ELR (cell line): Measurements from ENCODE around the gene PHACTR3.

Experiments
- DNase-seq: peaks from one replicate; pipeline ENCODE4 v3.0.0-alpha.2; 2015; ENCODE audit warnings: low read depth

The PHACTR3 gene

DNA sequence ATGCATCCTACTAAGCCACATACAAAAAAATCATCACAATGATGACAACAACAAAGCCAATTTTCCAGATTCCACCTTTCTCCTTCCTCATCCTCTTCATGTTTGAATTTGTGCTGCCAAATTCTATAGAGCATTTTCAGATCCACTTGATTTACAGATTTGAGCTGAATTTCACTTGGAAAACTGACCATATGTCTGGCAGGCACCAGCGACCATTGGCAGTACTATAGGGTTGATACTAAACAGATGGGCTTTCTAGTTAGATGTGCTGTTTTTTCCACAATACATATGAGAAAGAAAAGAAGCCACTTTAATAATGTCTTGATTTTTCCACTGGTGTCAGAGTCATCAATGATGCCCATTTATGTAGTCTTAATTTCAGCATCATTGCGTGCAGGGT is 127.0 kb downstream of the PHACTR3 start:
- DNase-seq: no peak

DNA sequence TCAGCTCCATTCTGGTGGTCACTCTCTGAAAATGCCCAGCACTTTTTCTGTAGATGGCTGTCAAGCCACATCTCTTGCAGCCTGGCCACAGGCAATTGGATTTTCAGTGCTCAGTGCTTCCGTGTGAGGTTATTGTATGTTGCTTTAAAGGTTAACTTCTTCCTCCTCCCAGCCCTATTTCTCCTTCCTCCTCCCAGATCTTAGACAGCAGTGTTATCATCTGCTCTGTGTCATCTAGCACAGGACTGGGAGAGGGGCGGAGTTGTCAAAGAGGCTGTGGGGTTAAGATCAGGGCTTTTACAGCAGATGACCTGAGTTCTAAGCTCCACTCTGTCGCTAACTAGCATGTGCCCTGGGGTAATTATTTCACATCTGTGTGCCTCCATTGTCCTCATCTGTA is 129.0 kb downstream of the PHACTR3 start:
- DNase-seq: no peak

DNA sequence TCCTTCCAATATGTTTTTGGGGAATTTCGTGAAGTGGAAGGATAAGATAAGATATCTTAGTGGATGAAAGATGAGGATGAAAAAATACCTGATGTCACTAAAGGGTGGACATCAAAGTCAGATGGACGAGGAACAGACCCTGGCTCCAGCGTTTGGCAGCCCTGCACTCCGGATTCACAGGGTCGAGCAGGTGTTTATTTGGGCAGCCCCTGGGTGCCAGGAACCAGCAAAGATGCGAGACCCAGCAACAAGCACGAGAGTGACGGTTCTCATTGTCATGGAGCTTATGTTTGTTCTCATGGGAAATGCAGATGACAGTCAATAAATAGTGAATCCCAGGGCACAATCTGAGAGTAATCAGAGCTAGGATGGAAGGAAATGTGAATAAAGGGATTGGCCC is 131.1 kb downstream of the PHACTR3 start:
- DNase-seq: no peak

DNA sequence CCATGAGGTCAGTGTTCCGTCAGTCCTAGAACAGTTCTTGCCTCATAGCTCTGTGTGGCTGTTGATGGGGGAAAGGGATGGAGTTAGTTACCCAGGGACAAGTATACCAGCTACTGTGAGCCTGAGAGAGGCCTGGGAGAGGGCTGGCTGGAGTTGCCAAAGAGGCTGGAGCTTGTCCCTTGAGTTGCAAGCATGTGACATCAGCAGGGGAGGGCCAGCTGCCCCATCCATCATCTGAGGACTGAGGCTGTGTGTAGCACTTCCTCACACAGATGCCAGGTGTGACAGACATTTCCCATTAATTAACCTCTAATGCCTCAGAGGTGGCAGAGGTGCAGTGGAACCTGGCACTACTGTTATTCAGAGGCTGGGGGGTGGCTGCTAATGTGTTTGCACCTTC is 131.6 kb downstream of the PHACTR3 start:
- no peak for DNase-seq

DNA sequence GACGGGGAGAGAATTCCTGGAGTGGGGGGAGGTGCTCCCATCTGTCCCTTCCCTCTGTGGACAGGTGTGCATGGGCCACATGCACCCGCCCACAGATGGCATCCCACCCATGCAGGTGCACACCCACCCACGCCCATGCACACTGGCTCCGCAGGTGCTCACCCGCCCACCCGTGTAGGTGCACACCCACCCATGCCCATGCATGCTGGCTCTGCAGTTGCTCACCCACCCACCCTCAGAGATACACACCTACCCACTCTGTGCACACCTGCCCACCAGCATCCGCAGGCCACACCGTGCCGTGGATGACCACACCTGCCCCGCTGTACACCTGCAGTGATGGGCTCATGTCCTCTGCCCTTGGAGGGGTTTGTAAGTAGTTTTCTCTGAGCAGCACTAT is 132.0 kb downstream of the PHACTR3 start:
- no peak for DNase-seq

DNA sequence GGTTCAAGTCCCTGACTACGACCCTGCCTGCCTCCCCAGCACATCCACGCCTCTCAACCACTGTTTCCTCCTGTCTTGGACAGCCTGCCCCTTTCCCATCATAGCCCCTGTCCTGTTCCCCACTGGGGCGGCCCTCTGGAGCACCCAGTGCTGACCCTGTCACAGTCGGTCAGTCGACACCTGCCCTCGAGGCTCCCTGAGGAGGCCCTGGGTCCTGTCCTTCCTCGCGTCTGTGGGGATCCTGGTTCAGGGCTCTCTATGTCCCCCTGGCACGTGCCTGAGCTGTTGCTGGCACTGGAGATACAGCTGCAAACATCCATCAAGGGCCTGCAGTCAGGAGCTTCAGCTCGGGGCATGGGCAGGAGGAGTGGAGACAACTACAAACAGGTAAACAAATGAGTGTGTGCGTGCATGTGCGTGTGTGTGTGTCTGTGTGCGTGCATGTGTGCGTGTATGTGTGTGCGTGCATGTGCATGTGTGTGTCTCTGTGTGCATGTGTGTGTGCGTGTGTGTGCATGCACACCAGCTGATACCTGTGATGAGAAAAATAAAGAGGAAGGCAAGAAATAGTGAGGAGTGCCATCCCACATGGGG is 132.8 kb downstream of the PHACTR3 start:
- no peak for DNase-seq

DNA sequence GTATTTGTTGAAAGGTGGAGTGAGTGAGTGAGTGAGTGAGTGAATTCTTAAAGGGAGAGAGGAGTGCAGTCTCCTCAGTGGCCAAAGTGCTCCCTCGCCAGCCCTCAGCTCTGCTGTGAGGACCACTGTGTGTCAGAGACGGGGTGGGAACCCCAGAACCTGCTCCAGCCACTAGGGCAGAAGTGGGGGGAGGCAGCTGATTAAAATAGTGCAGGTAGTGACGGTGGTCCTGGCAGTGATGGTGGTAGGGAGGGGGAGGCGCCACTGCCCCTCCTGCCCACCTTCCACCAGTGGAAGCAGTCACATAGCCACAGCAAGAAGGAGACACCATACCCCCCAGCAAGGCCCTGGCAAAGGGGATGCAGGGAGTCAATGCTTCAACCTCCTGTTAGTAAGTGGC is 133.5 kb downstream of the PHACTR3 start:
- no peak for DNase-seq

DNA sequence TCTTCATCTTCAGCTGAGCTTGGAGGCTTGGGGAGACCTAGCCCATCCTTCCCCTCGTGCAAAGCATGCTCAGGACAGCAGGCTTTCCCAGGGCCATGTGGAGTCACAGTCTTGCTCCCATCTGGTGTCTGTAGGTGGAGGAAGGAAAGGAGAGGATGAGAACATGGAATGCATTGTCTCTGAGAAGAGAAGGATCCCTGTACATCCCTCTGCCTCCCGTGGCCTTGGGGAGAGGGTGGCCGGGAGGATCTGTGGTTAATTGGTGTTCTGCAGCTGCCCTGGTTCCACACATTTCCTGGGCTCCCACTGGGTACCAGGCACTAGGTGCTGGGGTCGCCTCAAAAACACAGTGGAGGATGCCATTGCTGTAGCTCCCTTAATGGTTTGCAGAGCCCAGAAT is 134.5 kb downstream of the PHACTR3 start:
- no peak for DNase-seq

DNA sequence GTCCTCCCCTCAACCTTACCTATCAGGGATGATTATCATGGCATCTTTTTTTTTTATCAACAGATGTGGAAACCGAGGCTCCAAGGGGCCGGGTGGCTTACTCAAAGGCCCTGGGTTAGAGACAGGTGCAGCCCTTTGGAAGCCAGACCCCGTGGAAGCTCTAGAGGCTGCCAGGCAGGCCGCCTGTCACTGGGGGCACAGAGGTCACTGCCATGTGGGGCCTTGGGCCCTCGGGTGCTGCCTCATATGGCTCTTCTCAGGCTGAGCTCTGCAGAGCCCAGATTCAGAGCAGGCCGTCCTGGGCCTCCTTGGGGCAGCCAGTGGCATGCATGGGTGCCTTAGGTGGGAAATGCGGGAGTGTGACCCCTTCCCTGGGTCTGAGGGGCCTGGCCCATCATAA is 136.3 kb downstream of the PHACTR3 start:
- DNase-seq: no peak

DNA sequence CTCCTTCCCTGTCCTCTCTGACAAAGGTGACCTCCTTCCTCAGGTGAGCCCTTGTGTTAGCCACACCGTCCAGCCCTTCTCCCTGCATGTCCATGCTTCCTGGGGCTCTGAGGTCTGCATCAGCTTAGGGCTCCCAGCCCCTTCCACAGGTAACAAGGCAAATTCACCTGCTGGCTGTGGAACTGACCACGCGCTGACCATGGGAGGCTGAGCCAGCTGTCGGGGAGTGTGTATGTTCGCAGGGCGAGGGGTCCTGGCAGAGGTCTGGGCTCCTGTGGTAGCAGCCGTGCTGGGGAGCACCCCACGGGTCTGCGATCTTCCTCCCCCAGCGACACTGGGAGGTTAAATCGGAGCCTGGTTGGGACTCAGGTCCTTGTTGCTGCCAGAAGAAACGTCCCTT is 136.7 kb downstream of the PHACTR3 start:
- no peak for DNase-seq

DNA sequence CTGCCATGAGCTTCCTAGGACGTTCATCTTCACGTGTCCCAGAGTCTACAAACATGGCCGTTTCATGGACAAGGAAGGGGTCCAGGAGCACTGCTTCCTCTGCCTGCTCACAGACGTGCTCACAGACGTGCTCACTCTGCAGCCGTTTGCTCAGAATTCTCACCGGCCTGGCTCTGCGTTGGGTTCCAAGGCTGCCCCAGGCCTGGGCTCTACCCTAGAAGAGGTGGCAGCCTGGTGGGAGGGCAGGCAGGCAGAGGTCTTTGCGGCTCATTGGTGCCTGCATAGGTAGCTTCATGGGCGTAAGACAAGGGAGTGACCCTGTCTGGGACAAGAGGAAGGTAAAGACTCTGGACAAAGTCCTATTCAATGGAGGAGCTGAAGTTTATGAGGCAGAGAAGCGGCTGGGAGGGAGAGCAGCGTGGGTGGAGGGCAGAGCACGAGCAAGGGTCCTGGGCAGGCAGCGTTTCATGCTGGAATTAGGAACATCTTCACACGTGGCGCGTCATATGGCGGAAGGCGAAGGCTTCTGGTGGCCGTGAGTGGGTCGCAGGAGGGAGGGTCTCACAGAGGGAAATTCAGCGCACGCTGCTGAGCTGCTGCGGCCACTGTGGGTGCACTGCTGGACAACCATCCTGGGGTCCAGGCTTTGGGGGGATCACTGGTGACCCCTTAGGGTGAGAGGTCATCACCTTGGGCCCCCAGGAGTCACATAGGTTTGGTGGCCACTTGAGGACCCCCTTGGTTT is 138.2 kb downstream of the PHACTR3 start:
- no peak for DNase-seq

DNA sequence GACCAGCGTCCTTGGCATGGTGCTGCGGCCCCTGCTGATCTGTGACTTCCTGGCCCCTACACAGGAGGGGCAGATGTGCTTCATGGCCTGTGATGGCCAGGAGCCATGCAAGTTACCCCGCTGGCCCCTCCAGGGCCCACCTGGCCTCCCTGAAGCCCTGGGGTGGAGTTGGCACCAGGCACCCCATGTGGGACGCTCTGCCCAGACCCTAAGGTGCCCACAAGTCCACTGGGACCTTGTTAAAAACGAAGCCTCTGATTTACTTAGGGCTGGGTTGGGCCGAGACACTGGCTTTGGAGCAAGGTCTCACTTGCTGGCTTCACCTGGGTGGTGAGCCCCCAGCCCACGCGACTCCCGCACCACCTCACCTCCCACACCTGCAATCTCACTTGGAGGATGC is 139.0 kb downstream of the PHACTR3 start:
- DNase-seq: no peak

DNA sequence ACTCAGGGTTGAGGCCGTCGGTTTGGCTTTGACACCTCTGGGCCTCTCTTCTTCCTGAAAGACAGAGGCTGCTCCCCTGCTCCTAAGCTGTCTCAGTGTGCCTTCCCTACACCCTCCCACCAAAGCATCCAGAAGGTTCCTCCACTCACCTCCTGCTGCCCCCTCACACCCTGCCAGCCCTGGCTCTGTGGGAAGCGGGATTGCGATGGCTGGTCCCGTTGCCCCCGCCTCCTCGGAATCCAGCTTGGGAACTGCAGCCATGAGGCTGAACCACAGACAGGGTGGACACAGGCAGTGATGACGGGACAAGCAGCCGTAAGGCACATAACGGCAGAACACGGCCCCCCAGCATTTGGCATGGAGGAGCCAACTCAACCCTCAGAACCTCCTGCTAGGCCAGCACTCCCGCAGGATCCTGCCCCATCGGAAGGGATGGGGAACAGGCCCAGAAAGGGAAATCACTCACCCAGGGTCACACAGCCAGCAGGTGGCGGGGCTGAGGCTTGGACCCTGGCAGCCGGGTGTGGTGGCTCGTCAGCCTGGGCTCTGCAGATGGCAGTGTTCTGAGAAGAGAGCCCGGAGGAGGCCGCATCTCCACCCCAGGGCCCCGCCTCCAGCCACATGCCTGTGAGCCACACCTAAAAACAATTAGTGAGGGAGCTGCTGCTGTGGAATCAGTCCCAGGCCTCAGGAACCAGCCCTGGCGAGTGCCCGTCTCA is 139.6 kb downstream of the PHACTR3 start:
- DNase-seq: no peak

DNA sequence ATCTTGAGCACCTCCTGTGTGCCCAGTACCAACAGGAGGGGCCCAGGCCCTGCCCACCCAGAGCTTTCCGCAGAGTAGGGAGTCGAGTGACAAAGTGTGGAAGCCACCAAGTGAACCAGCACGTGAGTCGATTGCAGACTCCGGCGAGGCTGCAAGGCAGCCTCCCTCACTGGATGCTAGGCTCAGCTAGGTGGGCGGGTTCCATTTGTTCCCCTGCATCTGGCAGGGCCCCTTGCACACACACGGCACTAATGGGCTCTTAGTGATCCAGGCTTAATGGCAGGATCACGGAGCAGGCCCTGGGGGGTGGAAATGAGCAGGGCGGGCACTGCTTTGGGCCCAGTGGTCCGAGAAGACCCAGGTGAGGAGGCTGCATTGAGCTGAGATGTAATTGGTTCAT is 140.4 kb downstream of the PHACTR3 start:
- no peak for DNase-seq

DNA sequence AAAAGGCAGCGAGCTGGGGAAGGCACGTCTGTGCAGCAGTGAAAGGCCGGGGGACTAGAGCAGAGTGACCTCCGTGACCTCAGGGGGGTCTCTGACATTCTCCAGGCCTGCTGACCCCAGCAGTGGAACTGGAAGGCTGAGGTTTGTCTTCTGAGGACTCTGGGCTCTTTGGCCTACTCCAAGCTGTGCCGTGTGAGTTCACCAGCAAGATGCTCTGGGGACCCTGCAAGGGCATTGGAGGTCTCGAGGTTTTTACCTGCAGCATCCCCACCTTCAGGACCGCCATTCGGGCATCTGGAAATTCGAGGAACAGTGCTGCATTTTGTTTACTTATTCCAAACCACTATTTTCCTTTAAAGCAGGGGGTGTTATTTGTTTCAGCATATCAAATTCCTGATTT is 140.9 kb downstream of the PHACTR3 start:
- DNase-seq: no peak

DNA sequence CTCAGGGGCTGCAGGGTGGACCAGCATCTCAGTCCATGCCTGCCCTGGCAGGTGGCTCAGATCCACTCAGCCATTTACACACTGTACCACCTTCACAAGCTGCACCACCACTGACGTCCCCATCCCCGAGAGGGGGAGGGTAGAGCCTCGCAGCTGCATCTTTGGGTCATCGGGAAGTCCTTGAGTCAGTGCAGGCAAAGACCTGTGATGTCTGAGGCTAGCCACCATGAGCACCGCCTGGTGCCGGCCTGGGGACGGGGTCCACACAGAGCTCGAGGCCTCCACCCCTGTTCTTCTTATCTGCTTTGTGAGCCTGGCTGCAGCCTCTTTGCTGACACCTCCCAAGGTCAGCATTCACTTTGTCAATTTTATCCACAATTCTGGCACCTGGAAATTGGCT is 141.4 kb downstream of the PHACTR3 start:
- DNase-seq: no peak

DNA sequence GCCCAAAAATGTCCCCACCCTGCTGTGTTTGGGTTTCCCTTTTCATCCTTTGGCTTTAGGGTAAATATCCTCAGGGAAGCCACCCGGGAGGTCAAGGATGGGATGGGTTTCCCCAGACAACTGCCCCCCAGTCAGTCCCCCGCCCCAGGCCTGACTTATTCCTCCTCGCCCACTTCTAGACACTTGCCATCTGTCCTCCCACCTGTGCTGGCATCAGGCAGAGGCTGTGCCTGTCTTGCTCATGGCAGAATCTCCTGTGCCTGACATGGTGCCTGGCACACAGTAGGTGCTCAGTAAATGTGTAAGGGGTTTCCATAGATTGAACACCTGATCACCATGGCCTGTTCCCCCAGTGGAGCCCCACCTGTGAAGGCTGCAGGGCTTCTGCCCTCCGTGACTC is 141.8 kb downstream of the PHACTR3 start:
- DNase-seq: no peak

DNA sequence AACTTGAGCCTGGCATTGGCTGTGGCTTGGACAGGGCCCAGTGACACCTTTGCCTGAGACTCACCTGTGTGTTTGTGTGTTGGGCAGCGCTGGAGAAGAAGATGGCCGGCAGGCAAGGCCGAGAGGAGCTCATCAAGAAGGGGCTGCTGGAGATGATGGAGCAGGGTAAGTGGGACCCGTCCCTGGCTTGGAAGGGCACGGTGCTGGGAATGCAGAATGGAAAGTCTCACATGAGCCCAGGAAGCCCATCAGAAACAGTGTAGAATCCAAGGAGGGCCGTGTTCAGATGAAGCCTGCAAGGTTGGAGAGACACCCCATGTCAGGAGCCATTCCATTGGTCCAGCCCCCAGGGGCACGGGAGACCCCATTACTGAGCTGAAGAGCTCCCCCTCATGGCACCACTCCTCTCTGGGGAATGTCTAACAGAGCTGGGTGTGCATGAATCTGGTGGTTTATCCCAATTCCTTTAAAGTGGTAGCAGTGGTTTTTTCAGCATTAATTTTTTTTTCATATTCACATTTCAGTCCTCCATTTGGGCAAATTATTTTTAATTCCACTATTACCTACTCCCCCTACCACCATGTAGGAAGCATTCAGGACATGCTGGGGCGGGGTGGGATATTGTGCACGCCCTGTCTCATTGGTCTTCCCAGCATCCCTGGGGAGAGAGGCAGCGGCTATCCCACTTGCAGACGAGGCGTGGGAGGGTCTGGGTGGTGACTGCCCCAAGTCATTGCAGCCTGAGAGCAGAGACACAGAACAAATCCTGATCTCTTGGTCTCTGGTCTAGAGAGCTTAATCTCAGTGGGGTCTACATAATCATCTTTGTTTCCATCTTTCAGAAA is 143.6 kb downstream of the PHACTR3 start:
- no peak for DNase-seq

DNA sequence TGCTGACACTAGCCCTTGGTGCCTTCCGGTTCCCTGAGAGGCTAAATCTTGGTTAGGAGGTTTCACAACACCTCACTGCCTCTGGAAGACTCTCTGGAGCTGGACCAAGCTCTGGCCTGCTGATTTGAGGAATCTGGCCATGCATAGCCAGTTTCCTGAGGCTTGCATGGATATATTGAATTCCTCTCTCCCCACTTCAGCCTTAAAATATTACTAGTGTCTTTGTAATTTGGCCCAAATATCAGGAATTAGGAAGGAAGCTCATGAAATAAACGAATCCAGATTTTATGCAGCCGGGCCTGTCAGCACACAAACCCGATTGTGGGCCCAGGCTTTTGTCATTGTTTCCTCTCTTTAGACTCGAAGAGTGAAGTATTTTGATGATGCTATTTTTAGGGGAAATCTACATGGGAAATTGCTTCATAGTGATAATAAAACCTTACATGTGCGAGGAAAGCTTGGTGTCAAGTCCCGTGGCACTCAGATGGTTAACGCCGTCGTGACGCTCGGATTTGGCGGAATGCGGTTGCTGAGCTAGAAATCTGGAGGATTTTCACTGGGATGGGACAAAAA is 144.4 kb downstream of the PHACTR3 start:
- DNase-seq: no peak

DNA sequence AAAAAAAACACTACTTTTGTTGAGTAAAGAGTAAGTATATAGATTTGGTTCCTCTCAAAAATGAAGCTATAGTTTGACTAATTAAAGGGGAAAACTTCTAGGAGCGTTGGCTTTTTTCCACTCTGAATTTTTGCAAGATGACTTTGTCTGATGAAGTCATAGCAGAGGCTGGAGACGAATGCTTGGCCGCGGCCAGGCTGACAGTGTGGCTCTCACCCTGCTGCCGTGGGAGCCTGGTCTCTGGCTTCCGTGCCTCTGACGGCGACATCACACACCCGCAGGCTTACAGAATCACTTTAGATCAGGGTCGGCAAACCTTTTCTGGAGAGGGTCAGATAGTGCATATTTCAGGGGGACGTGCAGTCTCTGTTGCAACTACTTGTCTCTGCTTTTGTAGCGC is 145.0 kb downstream of the PHACTR3 start:
- peak; percentile 5 for DNase-seq

DNA sequence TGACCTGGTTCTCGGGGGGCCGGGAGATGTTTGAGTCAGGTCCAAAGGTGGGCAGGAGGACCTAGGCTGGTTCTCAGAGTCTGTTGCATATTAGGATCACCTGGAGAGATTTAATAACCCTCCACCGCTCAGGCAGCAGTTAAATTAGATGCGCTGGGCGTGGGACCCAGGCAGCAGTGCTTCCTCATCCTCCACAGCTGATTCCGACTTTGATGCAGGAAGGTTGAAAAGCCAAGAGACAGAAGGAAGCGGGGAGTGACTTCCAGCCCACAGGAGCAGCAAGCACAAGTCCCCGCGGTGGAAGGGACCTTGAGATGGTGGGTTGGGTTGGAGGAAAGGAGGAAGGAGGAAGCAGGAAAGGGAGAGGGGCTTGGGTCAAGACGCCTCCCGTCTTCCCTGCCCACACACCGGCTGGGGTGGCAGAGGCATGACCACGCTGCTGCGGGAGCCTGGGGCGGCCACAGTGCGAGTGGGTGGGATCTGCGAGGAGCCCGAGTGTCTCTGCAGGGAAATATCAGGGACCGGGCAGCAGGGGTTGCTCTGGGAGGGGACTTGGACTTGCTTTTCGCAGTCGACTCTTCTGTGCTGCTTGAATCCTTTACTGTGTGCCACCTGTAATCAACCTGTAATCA is 146.0 kb downstream of the PHACTR3 start:
- DNase-seq: no peak
